GM23248 (cell line): ENCODE results near the gene POLN.

Source experiments
- EZH2 ChIP-seq: fragments of 200-600 bp; sonication (generic); IDR thresholded peaks from 2 replicates; pipeline ENCODE4 v1.6.1; 2018; ENCODE audit warnings: antibody characterized with exemption, mild to moderate bottlenecking; ENCODE audit not compliant: insufficient read depth, poor library complexity, severe bottlenecking
- EZH2phosphoT487 ChIP-seq: fragments of 200-600 bp; sonication (generic); IDR thresholded peaks from 2 replicates; pipeline ENCODE4 v1.6.1; 2018; ENCODE audit warnings: antibody characterized with exemption, moderate library complexity, mild to moderate bottlenecking, low read depth; ENCODE audit not compliant: insufficient read depth

GRCh38 chr4:2096073-2096609 lies 145.8 kb downstream of the POLN start:
- TF ChIP-seq EZH2 (no peak), EZH2phosphoT487 (no peak)
